Stimulated activated CD4-positive, alpha-beta T cell treated with anti-CD3 and anti-CD28 coated beads, Interleukin-12 subunit alpha, Interleukin-12 subunit beta, amount 100 ng/mL, for 4 hours (primary cell): ENCODE results near the gene LZTR1.

Experiments used
- DNase-seq: peaks from one replicate; pipeline ENCODE4 v3.0.0-alpha.2; 2020

Gene LZTR1

GRCh38 chr22:20951151-20951931 lies 30.8 kb upstream of the LZTR1 start:
- no peak for DNase-seq

- DNase-seq, result no peak
Observed at GRCh38 chr22:20951932-20952380, 30.1 kb upstream of the LZTR1 start.

- no peak for DNase-seq
Observed at GRCh38 chr22:20952544-20953341, 29.4 kb upstream of the LZTR1 start.

GRCh38 chr22:20953342-20953608 lies 28.8 kb upstream of the LZTR1 start:
- DNase-seq, result no peak

- DNase-seq, result no peak
Observed at GRCh38 chr22:20953668-20954500, 28.2 kb upstream of the LZTR1 start.

GRCh38 chr22:20955548-20955947 lies 26.5 kb upstream of the LZTR1 start:
- no peak for DNase-seq

GRCh38 chr22:20956258-20957101 lies 25.6 kb upstream of the LZTR1 start:
- DNase-seq, result no peak

GRCh38 chr22:20957102-20957682 lies 24.9 kb upstream of the LZTR1 start:
- no peak for DNase-seq

GRCh38 chr22:20957683-20958431 lies 24.2 kb upstream of the LZTR1 start:
- DNase-seq, result no peak

GRCh38 chr22:20959578-20960461 lies 22.3 kb upstream of the LZTR1 start:
- no peak for DNase-seq

GRCh38 chr22:20960609-20961008 lies 21.5 kb upstream of the LZTR1 start:
- no peak for DNase-seq

GRCh38 chr22:20962491-20962945 lies 19.6 kb upstream of the LZTR1 start:
- no peak for DNase-seq

GRCh38 chr22:20963201-20964052 lies 18.7 kb upstream of the LZTR1 start:
- DNase-seq, result no peak

- no peak for DNase-seq
Observed at GRCh38 chr22:20964090-20964798, 17.9 kb upstream of the LZTR1 start.

GRCh38 chr22:20964799-20965103 lies 17.3 kb upstream of the LZTR1 start:
- no peak for DNase-seq

GRCh38 chr22:20965104-20965887 lies 16.8 kb upstream of the LZTR1 start:
- DNase-seq, result no peak

GRCh38 chr22:20965888-20966855 lies 15.9 kb upstream of the LZTR1 start:
- no peak for DNase-seq
